ENCODE results near the gene MUCL1. TPM values are rescaled to one million over a fixed set of nuclear protein-coding genes. Genes with fewer than 3 reads are reported as not detected.

MUCL1 gene
- total and polyA plus RNA-seq, 2 of the 8 experiments (the other 6 are each of a cell fraction or from before 2014, with no cell fraction given), result not detected

DNA sequence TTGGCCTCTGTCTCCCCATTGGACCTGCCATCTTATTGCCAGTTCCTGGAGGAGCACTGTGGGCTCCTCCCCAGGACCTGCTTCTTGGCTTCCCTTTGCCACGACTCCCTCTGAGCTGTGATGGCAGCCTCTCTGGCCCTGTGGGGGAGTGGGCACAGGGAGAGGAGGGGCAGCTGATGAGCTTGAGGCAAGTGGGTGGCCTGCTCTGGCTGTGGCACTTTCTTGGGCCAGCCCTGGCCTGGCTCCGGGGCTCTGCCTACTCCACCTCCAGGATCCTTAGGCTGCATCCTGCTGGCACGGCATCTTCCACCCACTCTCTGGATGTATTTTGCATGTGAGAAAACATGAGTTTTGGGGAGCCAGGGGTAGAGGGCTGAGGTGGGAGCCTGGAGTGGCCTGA is 32.6 kb upstream of the MUCL1 start:
- no peaks in the 10 kb centered on the region; a peak in 1 of 7 replicates for H3K27me3 ChIP-seq (replicated peaks in 1 of 4; ENCODE audit: control insufficient read depth in 3 of 4, extremely low read depth in 1 of 4, insufficient read depth in 3 of 4, low read length in 3 of 4)
- no peak overlapping the region for H3K4ac ChIP-seq (replicated peaks; ENCODE audit: insufficient read length, low read depth, low read length)
- H3K9me3 ChIP-seq (ENCODE audit: insufficient read depth in 2 of 2, low read depth in 1 of 2, low read length in 1 of 2), result peaks cover 19 to 29% of the 10 kb centered on the region in 2 experiments
- H2BK15ac ChIP-seq (ENCODE audit: low read length), result no peak overlapping the region
- ChIA-PET POLR2A (ENCODE audit: partially characterized antibody) (no interaction called here), CTCF (ENCODE audit: partially characterized antibody) (interaction anchor here (1.2 to 3.1 kb wide), 2 partner anchors 62 to 73 kb away, joined by 3 to 9 read pairs; no protein-coding TSS in a partner anchor)
- H3K14ac ChIP-seq (ENCODE audit: insufficient read length), result no peak overlapping the region
- no peaks in the 10 kb centered on the region for H3K36me3 ChIP-seq (ENCODE audit: control insufficient read depth in 2 of 4, insufficient read depth in 4 of 4, low read length in 3 of 4)
- no peaks in the 10 kb centered on the region for H3K79me1 ChIP-seq (ENCODE audit: low read depth, low read length)
- FAIRE-seq (no peak), DNase-seq (ENCODE audit: low read depth in 1 of 2, low spot score in 2 of 2) (no peak)
- H2AK5ac ChIP-seq (ENCODE audit: low read depth, low read length), result no peak overlapping the region
- 97% methylated on average over 3 of the region's 3 CpGs; no CpG with 5 or more reads in 1 of the 2 experiments for WGBS, 2 experiments (ENCODE audit: extremely low coverage in 1 of 2, insufficient coverage in 1 of 2, insufficient read length in 1 of 2, insufficient replicate concordance in 2 of 2, low coverage in 1 of 2, low lambda C conversion rate in 2 of 2, missing lambda C conversion rate in 1 of 2)
- no peak overlapping the region for H4K5ac ChIP-seq (ENCODE audit: insufficient read length, low read depth, low read length)
- no peak overlapping the region for H2BK20ac ChIP-seq (ENCODE audit: low read length)
- H3K79me2 ChIP-seq (ENCODE audit: control insufficient read depth in 1 of 2, insufficient read depth in 2 of 2, low read length in 2 of 2), result no peaks in the 10 kb centered on the region
- no peak overlapping the region for H3K4me2 ChIP-seq (ENCODE audit: insufficient read depth in 1 of 2, low read depth in 2 of 2, low read length in 2 of 2)
- no peak overlapping the region for H2BK12ac ChIP-seq (ENCODE audit: low read depth, low read length)
- no peak overlapping the region for H4K8ac ChIP-seq (ENCODE audit: extremely low read depth, insufficient read depth, low read length)
- H3K18ac ChIP-seq (ENCODE audit: extremely low read depth, low read length), result no peak overlapping the region
- H3K23me2 ChIP-seq (ENCODE audit: low read depth, low read length), result no peaks in the 10 kb centered on the region
- no peak overlapping the region for H3K9ac ChIP-seq (replicated peaks in 1 of 4; ENCODE audit: extremely low read depth in 1 of 4, low read depth in 3 of 4, low read length in 3 of 4)
- H2BK120ac ChIP-seq (replicated peaks; ENCODE audit: low read depth, low read length), result no peak overlapping the region
- no peak overlapping the region for H2BK5ac ChIP-seq (ENCODE audit: low read depth, low read length)
- no peak overlapping the region for H3K4me3 ChIP-seq (ENCODE audit: extremely low read depth in 1 of 4, insufficient read depth in 2 of 4, low read depth in 3 of 4, low read length in 4 of 4)
- TF ChIP-seq BCL11A (IDR thresholded peaks at IDR 0.05; ENCODE audit: low read depth in 2 of 2, low read length in 2 of 2), result no peak
- no peak for TF ChIP-seq ASH2L (IDR thresholded peaks at IDR 0.05; ENCODE audit: low read length)
- no peak for TF ChIP-seq YY1 (IDR thresholded peaks at IDR 0.05; ENCODE audit: low read depth, low read length)
- TF ChIP-seq POLR2A (IDR thresholded peaks at IDR 0.05; ENCODE audit: control extremely low read depth in 1 of 2, low read depth in 2 of 2, low read length in 2 of 2), result no peak
- no peak overlapping the region for H4K91ac ChIP-seq (replicated peaks; ENCODE audit: insufficient read length, low read length)
- no peaks in the 10 kb centered on the region for H3K4me1 ChIP-seq (replicated peaks in 1 of 4; ENCODE audit: control insufficient read depth in 3 of 4, insufficient read depth in 4 of 4, low read length in 3 of 4)
- no peak overlapping the region for H3K23ac ChIP-seq (ENCODE audit: insufficient read length)
- no peak overlapping the region for H3K56ac ChIP-seq (replicated peaks; ENCODE audit: insufficient read length, low read depth, low read length)
- no peaks in the 10 kb centered on the region for H4K20me1 ChIP-seq (replicated peaks in 1 of 2; ENCODE audit: control insufficient read depth in 1 of 2, insufficient read depth in 2 of 2, low read length in 2 of 2)
- no peak overlapping the region for H3K27ac ChIP-seq (ENCODE audit: low read depth, low read length)
- no peak overlapping the region for H2AFZ ChIP-seq (ENCODE audit: low read length)
